Measurements from ENCODE around the gene SAMD10.

SAMD10 gene

DNA sequence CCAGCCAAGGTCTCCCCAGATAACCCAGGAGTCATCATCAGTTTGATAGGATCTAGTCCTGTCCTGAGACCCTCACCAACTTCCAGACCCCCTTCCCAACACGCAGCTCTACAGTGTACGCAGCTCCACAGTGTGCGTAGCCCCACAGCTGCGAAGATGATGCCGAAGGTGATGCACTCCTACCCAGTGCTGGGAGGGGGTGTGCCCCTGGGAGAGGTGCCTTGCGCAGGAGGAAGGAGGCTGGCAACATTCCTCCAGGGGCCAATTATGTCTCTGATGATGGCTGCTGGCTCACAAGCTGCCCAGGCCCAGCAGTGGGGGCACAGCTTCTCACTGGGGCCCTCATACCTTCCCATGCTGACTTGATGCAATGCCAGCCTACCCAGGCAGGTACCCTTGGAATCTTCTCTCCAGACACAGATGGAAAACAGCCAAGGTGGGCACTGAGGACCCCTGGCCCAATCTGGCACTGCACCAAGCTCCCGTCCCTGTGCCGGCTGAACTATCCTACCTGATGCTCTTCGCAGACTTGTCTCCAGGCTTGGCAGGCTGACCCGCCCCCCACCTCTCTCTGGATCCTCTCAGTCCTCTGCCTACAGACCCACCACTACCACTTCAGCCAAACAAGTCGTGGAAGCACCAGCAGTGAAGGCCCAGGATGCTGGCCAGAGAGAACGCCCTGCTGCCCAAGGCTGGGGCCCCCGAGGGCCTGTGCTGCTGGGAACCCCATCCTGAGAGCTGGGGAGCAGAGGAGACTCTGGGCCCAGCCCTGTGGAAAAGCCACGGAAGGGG, 11.1 kb downstream of the SAMD10 start:
- Histone ChIP-seq H3K27ac (no peak overlapping the region), H3K27me3 (peaks cover 34% of the 10 kb centered on the region), H3K4me3 (ENCODE audit: low read depth in 1 of 2, low read length in 1 of 2) (no peak overlapping the region), H3K4me1 (ENCODE audit: control insufficient read depth in 1 of 2, insufficient read depth in 1 of 2, low read depth in 1 of 2, low read length in 1 of 2) (peaks cover 3 to 10% of the 10 kb centered on the region in 2 experiments), H3K9me3 (no peaks in the 10 kb centered on the region), H3K36me3 (peaks cover 5% of the 10 kb centered on the region)
- TF ChIP-seq, protein P1, sequence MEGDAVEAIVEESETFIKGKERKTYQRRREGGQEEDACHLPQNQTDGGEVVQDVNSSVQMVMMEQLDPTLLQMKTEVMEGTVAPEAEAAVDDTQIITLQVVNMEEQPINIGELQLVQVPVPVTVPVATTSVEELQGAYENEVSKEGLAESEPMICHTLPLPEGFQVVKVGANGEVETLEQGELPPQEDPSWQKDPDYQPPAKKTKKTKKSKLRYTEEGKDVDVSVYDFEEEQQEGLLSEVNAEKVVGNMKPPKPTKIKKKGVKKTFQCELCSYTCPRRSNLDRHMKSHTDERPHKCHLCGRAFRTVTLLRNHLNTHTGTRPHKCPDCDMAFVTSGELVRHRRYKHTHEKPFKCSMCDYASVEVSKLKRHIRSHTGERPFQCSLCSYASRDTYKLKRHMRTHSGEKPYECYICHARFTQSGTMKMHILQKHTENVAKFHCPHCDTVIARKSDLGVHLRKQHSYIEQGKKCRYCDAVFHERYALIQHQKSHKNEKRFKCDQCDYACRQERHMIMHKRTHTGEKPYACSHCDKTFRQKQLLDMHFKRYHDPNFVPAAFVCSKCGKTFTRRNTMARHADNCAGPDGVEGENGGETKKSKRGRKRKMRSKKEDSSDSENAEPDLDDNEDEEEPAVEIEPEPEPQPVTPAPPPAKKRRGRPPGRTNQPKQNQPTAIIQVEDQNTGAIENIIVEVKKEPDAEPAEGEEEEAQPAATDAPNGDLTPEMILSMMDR (IDR thresholded peaks at IDR 0.05): no peak

DNA sequence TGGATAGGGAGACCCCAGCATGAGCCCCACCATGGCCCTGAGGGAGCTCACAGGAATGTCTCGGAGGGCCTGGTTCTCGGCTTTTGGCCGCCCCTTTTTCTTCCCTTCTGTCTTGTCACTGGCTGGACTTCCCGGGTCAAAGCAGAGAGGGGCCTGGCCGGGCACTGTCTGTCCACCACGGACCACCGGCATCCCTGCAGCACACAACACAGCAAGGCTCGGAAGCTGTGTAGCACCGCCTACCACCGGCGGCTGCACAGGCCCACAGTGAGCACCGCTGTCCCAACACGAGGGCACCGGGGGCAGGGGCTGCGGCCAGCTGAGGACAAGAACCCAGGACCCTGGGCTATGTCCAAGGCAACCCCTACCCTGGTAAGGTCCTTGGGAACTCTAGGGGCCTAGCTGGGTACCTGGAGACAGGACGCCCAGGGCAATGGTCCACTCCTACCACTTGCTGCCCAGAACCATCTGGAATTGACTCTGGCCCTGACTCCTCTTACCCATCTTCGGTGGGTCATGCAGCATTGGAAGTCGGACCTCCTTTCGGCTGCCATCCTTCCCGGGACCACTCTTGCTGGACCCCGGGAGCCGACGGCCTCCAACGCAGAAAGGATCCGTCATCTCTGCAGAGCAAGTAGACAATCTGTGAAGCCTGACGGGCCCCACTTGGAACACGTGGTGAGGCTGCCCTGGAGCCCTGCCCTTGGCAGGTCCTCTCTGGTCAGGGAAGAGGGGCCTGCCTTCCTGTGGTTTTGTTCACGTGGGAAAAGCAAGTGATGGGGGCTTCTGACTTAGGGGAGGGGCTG, 11.9 kb downstream of the SAMD10 start:
- TF ChIP-seq, protein P1 (IDR thresholded peaks at IDR 0.05): no peak
- no peak overlapping the region for H3K27ac ChIP-seq
- no peak overlapping the region for H3K4me3 ChIP-seq (ENCODE audit: low read depth in 1 of 2, low read length in 1 of 2)

DNA sequence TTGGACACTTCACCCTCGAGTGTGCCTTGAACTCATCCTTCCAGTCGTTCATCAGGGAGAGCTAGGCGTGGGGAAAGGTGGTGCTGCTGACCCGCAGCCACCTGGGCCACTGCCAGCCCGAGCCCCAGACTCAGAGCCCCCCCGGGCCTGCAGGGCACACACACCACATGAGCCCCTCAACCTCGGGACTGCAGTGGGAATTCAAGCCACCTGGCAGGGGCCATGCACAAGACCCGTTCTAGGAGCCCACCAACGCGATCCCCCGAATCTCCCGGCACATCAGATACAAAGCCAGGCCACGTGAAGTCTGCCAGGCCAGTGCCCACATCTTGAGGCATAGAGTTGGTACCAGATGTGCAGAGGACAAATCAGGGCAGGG, 12.5 kb downstream of the SAMD10 start:
- Histone ChIP-seq H3K36me3 (peaks cover 14% of the 10 kb centered on the region), H3K4me3 (ENCODE audit: low read depth in 1 of 2, low read length in 1 of 2) (no peak overlapping the region), H3K9me3 (no peaks in the 10 kb centered on the region), H3K4me1 (ENCODE audit: control insufficient read depth in 1 of 2, insufficient read depth in 1 of 2, low read depth in 1 of 2, low read length in 1 of 2) (peaks cover 3 to 10% of the 10 kb centered on the region in 2 experiments), H3K27ac (no peak overlapping the region), H3K27me3 (peaks cover 25% of the 10 kb centered on the region)
- TF ChIP-seq, protein P1 (IDR thresholded peaks at IDR 0.05): no peak

More for the DNA sequence above, 11.9 kb downstream of the SAMD10 start:
- H3K4me1 ChIP-seq (ENCODE audit: control insufficient read depth in 1 of 2, insufficient read depth in 1 of 2, low read depth in 1 of 2, low read length in 1 of 2): peaks cover 3 to 10% of the 10 kb centered on the region in 2 experiments
- no peaks in the 10 kb centered on the region for H3K9me3 ChIP-seq
- peaks cover 31% of the 10 kb centered on the region for H3K27me3 ChIP-seq
- peaks cover 9% of the 10 kb centered on the region for H3K36me3 ChIP-seq

DNA sequence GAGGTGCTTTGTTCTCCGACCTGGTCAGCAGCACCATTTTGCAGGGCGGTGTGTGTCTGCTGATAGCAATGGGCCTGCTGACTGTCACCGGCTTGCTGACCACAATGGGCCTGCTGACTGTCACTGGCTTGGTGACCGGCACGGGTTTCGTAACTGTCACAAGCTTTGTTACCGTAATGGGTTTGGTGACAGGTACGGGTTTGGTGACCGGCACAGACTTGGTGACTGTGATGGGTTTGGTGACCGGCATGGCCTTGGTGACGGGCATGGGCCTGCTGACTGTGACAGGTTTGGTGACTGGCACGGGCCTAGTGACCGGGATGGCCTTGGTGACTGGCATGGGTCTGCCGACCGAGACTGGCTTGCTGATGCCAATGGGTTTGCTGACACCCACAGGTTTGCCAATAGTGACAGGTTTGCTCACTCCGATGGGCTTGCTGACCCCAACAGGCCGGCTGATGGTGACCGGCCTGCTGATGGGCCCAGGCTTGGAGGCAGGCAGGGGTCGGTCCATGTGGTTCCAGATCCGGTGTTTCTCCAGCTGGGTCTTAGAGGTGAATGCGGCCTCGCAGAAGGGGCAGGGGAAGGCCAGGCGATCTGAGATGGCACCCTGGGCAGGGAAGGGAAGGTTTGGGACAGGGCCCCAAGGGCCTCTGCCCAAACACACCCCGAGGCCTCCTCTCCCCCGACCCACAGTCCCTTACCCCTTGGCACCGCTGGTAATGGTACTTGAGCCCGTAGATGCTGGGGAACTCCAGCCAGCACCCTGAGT, 13.1 kb downstream of the SAMD10 start:
- Histone ChIP-seq H3K27ac (no peak overlapping the region), H3K9me3 (no peaks in the 10 kb centered on the region), H3K27me3 (peaks cover 24% of the 10 kb centered on the region), H3K4me3 (ENCODE audit: low read depth in 1 of 2, low read length in 1 of 2) (no peak overlapping the region), H3K36me3 (peaks cover 14% of the 10 kb centered on the region), H3K4me1 (ENCODE audit: control insufficient read depth in 1 of 2, insufficient read depth in 1 of 2, low read depth in 1 of 2, low read length in 1 of 2) (peaks cover 3 to 10% of the 10 kb centered on the region in 2 experiments)
- TF ChIP-seq, protein P1 (IDR thresholded peaks at IDR 0.05): no peak

DNA sequence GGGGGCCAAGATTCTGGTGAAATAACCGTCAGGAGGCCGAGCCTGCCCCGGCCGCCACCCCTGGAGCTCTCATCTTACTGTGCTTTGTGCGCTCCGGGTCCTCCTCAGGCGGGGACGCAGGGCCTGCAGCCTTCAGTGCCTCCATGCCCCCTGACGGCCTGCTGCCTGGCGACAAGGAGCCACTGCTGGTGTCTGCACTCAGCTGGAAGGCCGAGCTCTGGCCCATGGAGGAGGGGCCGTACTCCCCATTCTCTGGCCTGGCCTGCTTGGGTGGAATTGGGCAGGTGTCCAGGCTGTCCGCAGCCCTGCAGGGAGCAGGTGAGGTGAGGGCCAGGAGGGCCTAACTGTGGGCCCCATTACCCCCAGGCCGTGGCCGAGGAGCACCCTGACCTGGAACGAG, 15.0 kb downstream of the SAMD10 start:
- Histone ChIP-seq H3K4me1 (ENCODE audit: control insufficient read depth in 1 of 2, insufficient read depth in 1 of 2, low read depth in 1 of 2, low read length in 1 of 2) (peaks cover 3 to 5% of the 10 kb centered on the region in 2 experiments), H3K4me3 (ENCODE audit: low read depth in 1 of 2, low read length in 1 of 2) (no peak overlapping the region), H3K9me3 (no peaks in the 10 kb centered on the region), H3K36me3 (peaks cover 14% of the 10 kb centered on the region), H3K27me3 (peaks cover 8% of the 10 kb centered on the region), H3K27ac (no peak overlapping the region)
- TF ChIP-seq, protein P1 (IDR thresholded peaks at IDR 0.05): no peak
